Measurements from ENCODE around the gene ZFHX3. TPM values are rescaled to one million over a fixed set of nuclear protein-coding genes. Genes with fewer than 3 reads are reported as not detected.

ZFHX3 gene
- total and polyA plus RNA-seq, 2 donors (not counting 1 experiment from before 2014, with no cell fraction given): 0.54 to 6.6 TPM

DNA sequence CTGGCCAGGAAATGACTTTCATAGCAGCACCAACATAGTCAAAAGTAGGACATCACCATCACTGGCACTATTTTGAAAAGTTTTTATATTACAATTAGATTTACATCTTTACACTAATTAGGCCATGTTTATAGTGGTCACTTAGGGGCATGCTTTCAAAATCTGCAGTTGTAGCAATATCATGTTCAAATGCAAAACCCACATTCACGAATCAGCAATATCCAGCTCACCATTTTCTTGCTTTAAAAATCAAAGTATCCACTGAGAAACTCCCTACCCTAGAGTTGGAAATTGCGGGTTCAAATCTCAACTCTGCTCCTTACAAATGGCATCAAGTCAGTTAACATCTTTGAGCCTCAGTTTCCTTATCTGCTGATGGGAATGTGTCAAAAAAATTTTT, 237.4 kb downstream of the ZFHX3 start:
- no peak overlapping the region for H3K27ac Mint-ChIP-seq
- no peaks in the 10 kb centered on the region for H3K4me1 Mint-ChIP-seq
- Histone ChIP-seq H3K27me3 (replicated peaks in 1 of 4; ENCODE audit: control extremely low read depth in 1 of 4, control insufficient read depth in 3 of 4, insufficient read depth in 4 of 4, low read length in 3 of 4) (no peaks in the 10 kb centered on the region), H3K36me3 (replicated peaks in 1 of 2; ENCODE audit: control extremely low read depth in 1 of 2, control insufficient read depth in 1 of 2, extremely low read depth in 1 of 2, insufficient read depth in 2 of 2, low read length in 1 of 2) (no peaks in the 10 kb centered on the region), H3K4me1 (ENCODE audit: control insufficient read depth in 2 of 2, insufficient read depth in 2 of 2, low read length in 2 of 2) (no peaks in the 10 kb centered on the region), H3K79me2 (ENCODE audit: control insufficient read depth, insufficient read depth, low read length) (no peaks in the 10 kb centered on the region), H3K9ac (ENCODE audit: low read length) (no peak overlapping the region), H3K4me2 (replicated peaks; ENCODE audit: low read depth, low read length, poor library complexity, severe bottlenecking) (no peak overlapping the region), H3K4me3 (ENCODE audit: control extremely low read depth in 1 of 5, extremely low read depth in 1 of 5, insufficient read depth in 1 of 5, low read depth in 2 of 5, low read length in 4 of 5) (no peak overlapping the region), H3K9me3 (ENCODE audit: control extremely low read depth in 1 of 3, control insufficient read depth in 2 of 3, insufficient read depth in 1 of 3, low read length in 2 of 3) (no peaks in the 10 kb centered on the region), H2AFZ (ENCODE audit: insufficient read depth, low read depth, low read length, poor library complexity, severe bottlenecking) (no peak overlapping the region), H3K27ac (ENCODE audit: low read length in 2 of 2) (no peak overlapping the region), H4K20me1 (ENCODE audit: control insufficient read depth, insufficient read depth, low read length, poor library complexity, severe bottlenecking) (no peaks in the 10 kb centered on the region)
- ATAC-seq (ENCODE audit: low read depth) (no peak), DNase-seq (no peak)
- intact Hi-C loops (cut with micrococcal nuclease): no loop called here
- TF ChIP-seq, protein P1, sequence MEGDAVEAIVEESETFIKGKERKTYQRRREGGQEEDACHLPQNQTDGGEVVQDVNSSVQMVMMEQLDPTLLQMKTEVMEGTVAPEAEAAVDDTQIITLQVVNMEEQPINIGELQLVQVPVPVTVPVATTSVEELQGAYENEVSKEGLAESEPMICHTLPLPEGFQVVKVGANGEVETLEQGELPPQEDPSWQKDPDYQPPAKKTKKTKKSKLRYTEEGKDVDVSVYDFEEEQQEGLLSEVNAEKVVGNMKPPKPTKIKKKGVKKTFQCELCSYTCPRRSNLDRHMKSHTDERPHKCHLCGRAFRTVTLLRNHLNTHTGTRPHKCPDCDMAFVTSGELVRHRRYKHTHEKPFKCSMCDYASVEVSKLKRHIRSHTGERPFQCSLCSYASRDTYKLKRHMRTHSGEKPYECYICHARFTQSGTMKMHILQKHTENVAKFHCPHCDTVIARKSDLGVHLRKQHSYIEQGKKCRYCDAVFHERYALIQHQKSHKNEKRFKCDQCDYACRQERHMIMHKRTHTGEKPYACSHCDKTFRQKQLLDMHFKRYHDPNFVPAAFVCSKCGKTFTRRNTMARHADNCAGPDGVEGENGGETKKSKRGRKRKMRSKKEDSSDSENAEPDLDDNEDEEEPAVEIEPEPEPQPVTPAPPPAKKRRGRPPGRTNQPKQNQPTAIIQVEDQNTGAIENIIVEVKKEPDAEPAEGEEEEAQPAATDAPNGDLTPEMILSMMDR (IDR thresholded peaks at IDR 0.05): no peak
- TF ChIP-seq EZH2 (IDR thresholded peaks at IDR 0.05; ENCODE audit: borderline replicate concordance, insufficient read depth, low read depth, low read length, poor library complexity, severe bottlenecking): no peak
- H3K27me3 Mint-ChIP-seq: no peaks in the 10 kb centered on the region
- whole genome bisulfite sequencing (ENCODE audit: insufficient coverage): 100% methylated on average over 1 of the region's 2 CpGs
- H3K9me3 Mint-ChIP-seq (ENCODE audit: insufficient read depth): no peaks in the 10 kb centered on the region
- ChIA-PET POLR2A (no interaction called here), CTCF (interaction anchor here (0.6 to 1.8 kb wide), 3 partner anchors 22 to 308 kb away, joined by 3 to 9 read pairs (median 3); no protein-coding TSS in a partner anchor)
- no peak overlapping the region for H3K4me3 Mint-ChIP-seq

DNA sequence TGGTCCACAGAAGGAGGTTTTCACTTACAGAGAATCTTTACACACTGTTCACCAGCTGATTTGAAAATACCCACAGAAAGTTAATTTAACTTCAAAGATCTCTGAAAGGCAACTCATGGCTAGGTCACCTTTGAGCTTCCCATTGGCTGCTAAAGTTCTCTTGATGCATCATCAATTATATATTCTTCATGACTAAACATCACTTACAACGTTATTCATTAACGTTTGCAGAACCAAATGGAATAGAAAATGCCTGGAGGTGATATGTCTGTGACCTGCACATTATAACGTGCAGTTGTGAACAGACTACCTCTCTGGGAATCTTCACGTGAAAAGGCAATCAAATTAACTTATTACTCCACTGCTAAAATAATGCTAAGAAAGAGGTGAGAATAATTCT, 238.5 kb downstream of the ZFHX3 start:
- CTCF ChIA-PET: no interaction called here
- Mint-ChIP-seq H3K27ac (no peak overlapping the region), H3K4me3 (no peak overlapping the region), H3K27me3 (no peaks in the 10 kb centered on the region), H3K9me3 (ENCODE audit: insufficient read depth) (no peaks in the 10 kb centered on the region), H3K4me1 (no peaks in the 10 kb centered on the region)
- Histone ChIP-seq H3K9me3 (ENCODE audit: control extremely low read depth in 1 of 3, control insufficient read depth in 2 of 3, insufficient read depth in 1 of 3, low read length in 2 of 3) (no peaks in the 10 kb centered on the region), H2AFZ (ENCODE audit: insufficient read depth, low read depth, low read length, poor library complexity, severe bottlenecking) (no peak overlapping the region), H3K79me2 (ENCODE audit: control insufficient read depth, insufficient read depth, low read length) (no peaks in the 10 kb centered on the region), H4K20me1 (ENCODE audit: control insufficient read depth, insufficient read depth, low read length, poor library complexity, severe bottlenecking) (no peaks in the 10 kb centered on the region), H3K27ac (ENCODE audit: low read length in 2 of 2) (no peak overlapping the region), H3K36me3 (replicated peaks in 1 of 2; ENCODE audit: control extremely low read depth in 1 of 2, control insufficient read depth in 1 of 2, extremely low read depth in 1 of 2, insufficient read depth in 2 of 2, low read length in 1 of 2) (no peaks in the 10 kb centered on the region), H3K4me3 (ENCODE audit: control extremely low read depth in 1 of 5, extremely low read depth in 1 of 5, insufficient read depth in 1 of 5, low read depth in 2 of 5, low read length in 4 of 5) (no peak overlapping the region), H3K4me1 (ENCODE audit: control insufficient read depth in 2 of 2, insufficient read depth in 2 of 2, low read length in 2 of 2) (no peaks in the 10 kb centered on the region), H3K9ac (ENCODE audit: low read length) (no peak overlapping the region), H3K4me2 (replicated peaks; ENCODE audit: low read depth, low read length, poor library complexity, severe bottlenecking) (no peak overlapping the region), H3K27me3 (replicated peaks in 1 of 4; ENCODE audit: control extremely low read depth in 1 of 4, control insufficient read depth in 3 of 4, insufficient read depth in 4 of 4, low read length in 3 of 4) (no peaks in the 10 kb centered on the region)
- no CpG with 5 or more reads among the region's 4 CpGs for WGBS (ENCODE audit: insufficient coverage)
- DNase-seq (no peak), ATAC-seq (ENCODE audit: low read depth) (no peak)
- POLR2A ChIA-PET: no interaction called here
- intact Hi-C loops (cut with micrococcal nuclease): no loop called here
- no peak for TF ChIP-seq EZH2 (IDR thresholded peaks at IDR 0.05; ENCODE audit: borderline replicate concordance, insufficient read depth, low read depth, low read length, poor library complexity, severe bottlenecking)
- TF ChIP-seq, protein P1 (IDR thresholded peaks at IDR 0.05): no peak

Measured in B cell (primary cell).